HUES64 (cell line): ENCODE data around the gene SLC6A11.

Source experiments
- H3K27ac ChIP-seq: 2 replicates; pipeline ENCODE4 v1.7.0; 2013; ENCODE audit warnings: low read depth, low read length, inconsistent platforms
- H3K27me3 ChIP-seq: 2 replicates; pipeline ENCODE4 v1.6.1; 2013; ENCODE audit warnings: mild to moderate bottlenecking, low read length; ENCODE audit not compliant: insufficient read depth
- H3K36me3 ChIP-seq: 2 replicates; pipeline ENCODE4 v1.6.1; 2013; ENCODE audit warnings: mild to moderate bottlenecking, low read length; ENCODE audit not compliant: insufficient read depth
- H3K4me1 ChIP-seq: 2 replicates; pipeline ENCODE4 v1.6.1; 2013; ENCODE audit warnings: mild to moderate bottlenecking, low read length, moderate library complexity; ENCODE audit not compliant: insufficient read depth
- H3K4me3 ChIP-seq: 2 replicates; pipeline ENCODE4 v1.5.1; 2013; ENCODE audit warnings: mild to moderate bottlenecking, low read length, moderate library complexity
- H3K9ac ChIP-seq: 2 replicates; pipeline ENCODE4 v1.6.1; 2013; ENCODE audit warnings: mild to moderate bottlenecking, low read depth, low read length
- H3K9me3 ChIP-seq: 2 replicates; pipeline ENCODE4 v1.6.1; 2013; ENCODE audit warnings: low read depth, low read length; ENCODE audit not compliant: insufficient read depth
- WGBS: fragments of 150-250, 120-280 bp; methylation state at CpG from one replicate; pipeline ENCODE4 v1.1.7; 2013; ENCODE audit warnings: missing lambda C conversion rate; 5-methylcytosine and 5-hydroxymethylcytosine counted together

SLC6A11 gene

GRCh38 chr3:10933470-10933804, 117.4 kb downstream of the SLC6A11 start:
- H3K36me3 ChIP-seq: no peaks in the 10 kb centered on the region
- peaks cover 3% of the 10 kb centered on the region for H3K4me1 ChIP-seq
- no peak overlapping the region for H3K4me3 ChIP-seq
- WGBS: 80% methylated on average over 1 of the region's 1 CpG
- no peaks in the 10 kb centered on the region; the same call in 1 of the 2 replicates for H3K27me3 ChIP-seq
- H3K9ac ChIP-seq: no peak overlapping the region
- no peak overlapping the region for H3K27ac ChIP-seq
- no peaks in the 10 kb centered on the region for H3K9me3 ChIP-seq

DNA sequence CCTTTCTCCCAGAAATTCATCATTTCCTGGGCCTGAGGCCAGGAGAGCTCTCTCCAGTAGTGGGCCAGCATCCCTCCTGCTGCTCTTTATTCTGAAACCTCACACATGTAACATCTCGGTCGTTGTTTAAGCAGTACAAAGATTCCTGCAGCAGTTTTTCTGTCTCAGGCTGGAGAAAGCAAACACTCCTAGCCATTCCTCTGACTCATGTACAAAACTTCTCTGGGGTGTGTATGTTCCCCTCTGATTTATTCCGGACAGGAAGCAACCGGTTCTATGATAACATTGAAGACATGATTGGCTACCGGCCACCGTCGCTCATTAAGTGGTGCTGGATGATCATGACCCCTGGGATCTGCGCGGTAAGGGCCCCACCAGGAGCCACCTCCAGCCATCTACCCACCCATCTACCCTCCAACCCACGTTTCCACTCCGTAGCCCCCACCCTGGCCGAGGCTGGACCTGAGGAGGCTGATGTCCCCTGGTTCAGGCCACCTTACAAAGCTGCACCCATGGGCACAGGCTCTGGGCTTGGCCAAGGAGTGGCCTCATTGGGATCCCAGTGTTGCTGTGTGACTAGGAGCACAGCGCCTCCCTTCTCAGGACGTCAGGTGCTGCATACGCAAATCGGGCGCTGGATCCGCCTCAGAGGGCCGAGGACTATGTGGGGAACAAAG, 117.9 kb downstream of the SLC6A11 start:
- peaks cover 3% of the 10 kb centered on the region for H3K4me1 ChIP-seq
- H3K27ac ChIP-seq: no peak overlapping the region
- no peaks in the 10 kb centered on the region for H3K9me3 ChIP-seq
- H3K9ac ChIP-seq: no peak overlapping the region
- H3K36me3 ChIP-seq: no peaks in the 10 kb centered on the region
- H3K27me3 ChIP-seq: no peaks in the 10 kb centered on the region; the same call in 1 of the 2 replicates
- H3K4me3 ChIP-seq: no peak overlapping the region
- 89% methylated on average over 19 of the region's 19 CpGs for WGBS

DNA sequence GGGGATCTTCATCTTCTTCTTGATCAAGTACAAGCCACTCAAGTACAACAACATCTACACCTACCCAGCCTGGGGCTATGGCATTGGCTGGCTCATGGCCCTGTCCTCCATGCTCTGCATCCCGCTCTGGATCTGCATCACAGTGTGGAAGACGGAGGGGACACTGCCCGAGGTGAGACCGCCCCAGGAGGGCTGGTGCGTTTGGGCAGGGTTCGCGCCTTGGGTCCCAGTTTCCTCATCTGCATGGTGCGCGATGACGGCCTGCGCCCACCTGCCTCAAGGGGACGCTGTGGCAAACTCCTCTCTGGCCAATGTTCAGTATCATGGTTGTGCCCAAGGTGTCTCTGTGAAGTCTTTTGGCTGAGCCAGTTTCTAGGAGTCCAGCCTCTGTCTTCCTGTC, 119.0 kb downstream of the SLC6A11 start:
- H3K9me3 ChIP-seq: no peaks in the 10 kb centered on the region
- no peak overlapping the region for H3K9ac ChIP-seq
- H3K4me3 ChIP-seq: no peak overlapping the region
- no peak overlapping the region for H3K27ac ChIP-seq
- 94% methylated on average over 12 of the region's 12 CpGs for WGBS
- no peaks in the 10 kb centered on the region; the same call in 1 of the 2 replicates for H3K27me3 ChIP-seq
- peaks cover 3% of the 10 kb centered on the region for H3K4me1 ChIP-seq
- H3K36me3 ChIP-seq: no peaks in the 10 kb centered on the region

GRCh38 chr3:10935846-10936631, 120.0 kb downstream of the SLC6A11 start:
- no peak overlapping the region for H3K9ac ChIP-seq
- H3K27me3 ChIP-seq: no peaks in the 10 kb centered on the region; the same call in 1 of the 2 replicates
- no peak overlapping the region for H3K4me3 ChIP-seq
- H3K27ac ChIP-seq: no peak overlapping the region
- H3K36me3 ChIP-seq: no peaks in the 10 kb centered on the region
- peaks cover 3% of the 10 kb centered on the region for H3K4me1 ChIP-seq
- H3K9me3 ChIP-seq: no peaks in the 10 kb centered on the region
- 70% methylated on average over 7 of the region's 9 CpGs for WGBS

GRCh38 chr3:10936686-10937085, 120.7 kb downstream of the SLC6A11 start:
- no peak overlapping the region for H3K4me3 ChIP-seq
- no peak overlapping the region for H3K9ac ChIP-seq
- no peak overlapping the region for H3K27ac ChIP-seq
- no peaks in the 10 kb centered on the region for H3K9me3 ChIP-seq
- WGBS: 85% methylated on average over 7 of the region's 7 CpGs
- H3K27me3 ChIP-seq: no peaks in the 10 kb centered on the region; the same call in 1 of the 2 replicates
- H3K36me3 ChIP-seq: no peaks in the 10 kb centered on the region
- peaks cover 3% of the 10 kb centered on the region for H3K4me1 ChIP-seq

DNA sequence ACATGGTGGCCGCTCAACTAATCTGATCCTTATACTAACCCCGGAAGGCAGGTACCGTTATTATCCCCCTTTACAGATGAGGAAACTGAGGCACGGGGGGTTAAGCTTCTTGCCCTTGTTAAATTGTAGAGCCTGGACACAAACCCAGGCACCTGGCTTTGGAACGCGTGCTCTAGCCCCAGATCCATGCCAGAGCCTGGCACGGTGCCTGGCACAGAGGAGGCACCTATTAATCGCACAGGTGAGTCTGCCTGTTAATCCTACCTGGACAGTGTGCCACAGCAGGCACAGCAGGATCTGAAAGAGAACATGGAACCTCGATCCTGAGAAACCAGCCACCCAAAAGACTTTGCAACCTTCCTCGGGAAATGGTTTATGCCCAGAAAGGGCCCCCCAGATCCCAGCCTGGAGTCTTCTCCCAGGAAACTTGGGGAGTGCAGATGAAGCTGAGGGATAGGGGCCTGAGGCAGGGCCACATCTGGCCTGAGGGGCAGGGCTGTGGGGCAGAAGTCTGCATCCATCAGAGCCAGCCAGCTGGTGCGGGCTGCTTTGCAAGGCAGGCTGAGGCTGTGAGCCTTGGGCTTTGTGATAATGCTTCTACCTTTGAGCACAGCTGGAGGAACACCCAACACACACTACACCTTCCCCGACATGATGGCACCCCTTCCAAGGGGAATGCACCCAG, 121.3 kb downstream of the SLC6A11 start:
- WGBS: 88% methylated on average over 12 of the region's 12 CpGs
- Histone ChIP-seq H3K4me3 (no peak overlapping the region), H3K9me3 (peaks cover 2% of the 10 kb centered on the region; the same call in 1 of the 2 replicates), H3K36me3 (no peaks in the 10 kb centered on the region), H3K27ac (no peak overlapping the region), H3K9ac (no peak overlapping the region), H3K4me1 (peaks cover 3% of the 10 kb centered on the region), H3K27me3 (no peaks in the 10 kb centered on the region; the same call in 1 of the 2 replicates)

DNA sequence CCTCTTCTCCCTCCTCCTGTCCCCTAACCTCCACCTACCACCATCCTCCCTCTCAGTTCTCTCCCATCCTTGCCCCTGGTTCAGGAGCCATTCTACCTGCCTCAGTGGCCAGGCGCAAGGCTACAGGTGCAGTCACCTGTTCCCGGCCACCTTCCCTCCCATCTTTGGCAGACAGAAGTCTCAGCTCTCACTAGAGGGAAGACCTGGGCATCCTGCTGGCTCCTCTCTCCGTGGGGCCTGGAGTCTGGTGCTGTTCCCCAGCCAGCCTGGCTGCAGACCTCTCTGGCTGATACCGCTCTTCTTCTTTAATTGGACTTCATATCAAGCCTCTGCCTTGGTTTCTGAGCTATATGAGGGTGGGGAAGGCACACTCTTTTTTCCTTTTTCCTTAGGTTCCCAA, 123.5 kb downstream of the SLC6A11 start:
- 85% methylated on average over 4 of the region's 4 CpGs for WGBS
- Histone ChIP-seq H3K9ac (no peak overlapping the region), H3K9me3 (peaks cover 8% of the 10 kb centered on the region; the same call in 1 of the 2 replicates), H3K27ac (no peak overlapping the region), H3K27me3 (no peaks in the 10 kb centered on the region; the same call in 1 of the 2 replicates), H3K4me1 (peaks cover 3% of the 10 kb centered on the region), H3K36me3 (no peaks in the 10 kb centered on the region), H3K4me3 (no peak overlapping the region)

DNA sequence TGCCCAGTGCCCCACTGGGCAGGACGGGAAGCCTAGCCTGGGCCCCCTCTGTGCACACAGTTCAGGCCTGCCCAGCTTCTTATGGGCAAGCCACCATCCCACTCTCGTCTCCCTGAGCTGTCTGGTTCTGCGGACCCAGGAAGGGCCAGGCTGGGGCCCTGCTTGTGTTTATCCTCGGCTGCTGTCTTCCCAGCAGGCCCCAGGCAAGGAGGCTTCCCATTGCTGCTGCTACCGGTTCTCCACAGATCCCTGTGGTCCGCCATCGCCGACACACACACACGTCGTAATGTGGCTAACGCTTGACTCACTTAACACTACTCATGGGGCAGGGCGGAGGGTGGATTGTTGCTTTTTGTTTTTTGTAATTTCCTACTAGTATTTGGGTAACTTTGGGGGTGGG, 124.1 kb downstream of the SLC6A11 start:
- Histone ChIP-seq H3K36me3 (no peaks in the 10 kb centered on the region), H3K27ac (no peak overlapping the region), H3K4me3 (no peak overlapping the region), H3K27me3 (no peaks in the 10 kb centered on the region; the same call in 1 of the 2 replicates), H3K9ac (no peak overlapping the region), H3K9me3 (peaks cover 8% of the 10 kb centered on the region; the same call in 1 of the 2 replicates), H3K4me1 (peaks cover 3% of the 10 kb centered on the region)
- WGBS: 88% methylated on average over 12 of the region's 12 CpGs

DNA sequence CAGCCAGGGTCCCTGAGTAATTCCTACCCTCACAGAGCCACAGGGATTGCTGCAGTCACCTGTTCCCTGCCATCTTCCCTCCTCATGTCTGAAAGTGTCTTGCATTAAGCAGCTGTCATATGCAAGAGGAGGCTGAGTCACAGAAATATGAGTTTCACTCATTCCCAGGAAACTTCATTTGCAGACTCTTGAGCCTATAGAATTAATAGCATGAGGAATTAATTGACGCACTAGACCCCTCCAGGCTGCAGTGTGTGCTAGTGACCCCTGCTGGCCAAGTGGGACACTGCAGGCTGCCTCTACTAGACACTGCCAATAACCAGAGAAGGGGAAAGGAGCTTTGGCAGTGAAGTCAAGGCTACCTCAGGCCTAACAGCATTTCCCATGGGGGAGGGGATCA, 125.9 kb downstream of the SLC6A11 start:
- no peaks in the 10 kb centered on the region for H3K36me3 ChIP-seq
- H3K9ac ChIP-seq: no peak overlapping the region
- no peaks in the 10 kb centered on the region; the same call in 1 of the 2 replicates for H3K27me3 ChIP-seq
- H3K9me3 ChIP-seq: peaks cover 8% of the 10 kb centered on the region; the same call in 1 of the 2 replicates
- no peak overlapping the region for H3K4me3 ChIP-seq
- H3K4me1 ChIP-seq: no peaks in the 10 kb centered on the region
- no peak overlapping the region for H3K27ac ChIP-seq
- 70% methylated on average over 1 of the region's 1 CpG for WGBS

DNA sequence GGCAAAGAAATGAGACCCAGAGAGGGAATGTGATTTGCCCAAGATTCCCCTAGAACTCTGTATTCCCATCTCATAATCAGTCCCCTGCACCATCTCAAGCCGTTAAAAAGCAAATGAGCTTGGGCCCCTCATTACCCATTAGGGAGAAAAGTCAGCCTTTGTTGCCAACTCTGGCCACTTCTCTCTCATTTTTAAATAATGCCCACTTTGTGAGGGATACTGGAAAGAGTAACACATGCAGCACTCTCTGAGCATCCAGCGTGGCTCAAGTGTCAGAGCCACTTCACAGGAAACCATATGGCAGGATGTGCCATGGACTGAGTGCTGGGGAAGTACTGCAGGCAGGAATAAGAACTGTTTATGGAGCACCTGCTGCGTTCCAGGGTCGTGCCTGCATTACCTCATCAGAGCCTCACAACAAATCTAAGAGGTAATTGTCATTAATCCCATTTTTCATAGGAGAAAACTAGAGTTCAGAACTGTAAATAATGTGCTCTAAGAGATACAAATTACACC, 126.7 kb downstream of the SLC6A11 start:
- no peak overlapping the region for H3K9ac ChIP-seq
- no peaks in the 10 kb centered on the region for H3K36me3 ChIP-seq
- no peak overlapping the region for H3K27ac ChIP-seq
- no peak overlapping the region for H3K4me3 ChIP-seq
- H3K27me3 ChIP-seq: no peaks in the 10 kb centered on the region
- no peaks in the 10 kb centered on the region for H3K4me1 ChIP-seq
- 89% methylated on average over 4 of the region's 4 CpGs for whole genome bisulfite sequencing
- peaks cover 8% of the 10 kb centered on the region; the same call in 1 of the 2 replicates for H3K9me3 ChIP-seq

DNA sequence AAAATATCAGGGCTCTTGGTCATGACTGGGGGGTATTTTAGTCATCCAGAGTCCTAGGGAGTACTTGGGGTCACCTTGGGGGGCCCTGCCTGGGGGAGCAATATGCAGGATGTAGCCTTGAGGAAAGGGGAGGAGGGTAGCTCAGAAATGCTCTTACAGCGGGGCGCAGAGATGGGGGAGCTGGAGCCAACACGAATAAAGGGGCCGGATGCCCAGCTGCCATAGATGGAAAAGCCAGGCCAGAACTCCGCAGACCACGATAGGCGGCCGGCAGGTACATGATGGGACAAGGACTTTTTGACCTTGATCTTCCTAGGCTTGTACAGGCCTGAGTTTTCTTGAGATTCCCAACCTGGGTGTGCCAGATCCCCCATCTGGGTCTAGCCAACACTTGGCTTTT, 128.8 kb downstream of the SLC6A11 start:
- Histone ChIP-seq H3K4me3 (no peak overlapping the region), H3K9me3 (peaks cover 8% of the 10 kb centered on the region; the same call in 1 of the 2 replicates), H3K27ac (no peak overlapping the region), H3K27me3 (no peaks in the 10 kb centered on the region), H3K9ac (no peak overlapping the region), H3K36me3 (no peaks in the 10 kb centered on the region), H3K4me1 (no peaks in the 10 kb centered on the region)
- 95% methylated on average over 8 of the region's 8 CpGs for WGBS
